Naive thymus-derived CD4-positive, alpha-beta T cell (primary cell): ENCODE measurements around the gene NEU2. TPM values are rescaled to one million over a fixed set of nuclear protein-coding genes. Genes with fewer than 3 reads are reported as not detected.

Experiments used
- ATAC-seq: fragments of 150-1000 bp; cut with Tn5 transposase; 2 replicates; pipeline ENCODE4 v1.10.0; 2021; ENCODE audit warnings: mild to moderate bottlenecking, moderate library complexity
- CTCF ChIA-PET: fragments of 350-600 bp; sonication (Branson Sonifier 250); formaldehyde crosslinking; loops from one replicate; lab custom pipeline; 2021; ENCODE audit warnings: antibody characterized with exemption; lab: Charles Lee
- POLR2A ChIA-PET: fragments of 350-600 bp; sonication (Branson Sonifier 250); formaldehyde crosslinking; loops from one replicate; lab custom pipeline; 2021; ENCODE audit warnings: antibody characterized with exemption, inconsistent platforms; lab: Charles Lee
- DNase-seq, 9 donors: peaks; one replicate each; pipeline versions ENCODE4 v3.0.0 to v3.0.0-alpha.2; 2020 to 2022; ENCODE audit warnings: mixed read lengths in 1 of 9
- H3K27ac ChIP-seq: one replicate; pipeline ENCODE4 v1.7.0; 2013; ENCODE audit warnings: mild to moderate bottlenecking, low read depth, low read length, moderate library complexity
- H3K27me3 ChIP-seq, 2 donors: one replicate each; pipeline ENCODE4 v1.7.0; 2013; ENCODE audit warnings: low read length in 2 of 2, mild to moderate bottlenecking in 2 of 2, moderate library complexity in 2 of 2; ENCODE audit not compliant: control insufficient read depth in 2 of 2, insufficient read depth in 2 of 2
- H3K36me3 ChIP-seq, 3 experiments: 1 replicate in 2 of 3; 2 replicates in 1 of 3; pipeline ENCODE4 v1.7.0; 2013; ENCODE audit warnings: low read length in 3 of 3, mild to moderate bottlenecking in 3 of 3, moderate library complexity in 1 of 3; ENCODE audit not compliant: insufficient read depth in 3 of 3, control insufficient read depth in 2 of 3
- H3K4me1 ChIP-seq, 2 donors: one replicate each; pipeline ENCODE4 v1.7.0; 2013; ENCODE audit warnings: low read length in 2 of 2, mild to moderate bottlenecking in 2 of 2, moderate library complexity in 1 of 2; ENCODE audit not compliant: control insufficient read depth in 2 of 2, insufficient read depth in 2 of 2
- H3K4me3 ChIP-seq: 2 replicates; pipeline ENCODE4 v1.7.0; 2013; ENCODE audit warnings: mild to moderate bottlenecking, low read length
- H3K9me3 ChIP-seq, 3 experiments: 1 replicate in 2 of 3; 2 replicates in 1 of 3; pipeline ENCODE4 v1.7.0; 2013; ENCODE audit warnings: low read length in 3 of 3; ENCODE audit not compliant: control insufficient read depth in 2 of 3
- H3K27ac Mint-ChIP-seq, 9 donors: one replicate each; pipeline ENCODE4 v1.8.0; 2020 to 2022; ENCODE audit warnings: mixed read lengths in 9 of 9, mild to moderate bottlenecking in 8 of 9, moderate library complexity in 5 of 9, inconsistent platforms in 2 of 9
- H3K27me3 Mint-ChIP-seq, 5 donors: one replicate each; pipeline ENCODE4 v1.8.0; 2021 to 2022; ENCODE audit warnings: mixed read lengths in 5 of 5, mild to moderate bottlenecking in 1 of 5
- H3K36me3 Mint-ChIP-seq, 5 donors: one replicate each; pipeline ENCODE4 v1.8.0; 2020 to 2022; ENCODE audit warnings: mixed read lengths in 5 of 5, mild to moderate bottlenecking in 3 of 5, inconsistent platforms in 1 of 5
- H3K4me1 Mint-ChIP-seq, 7 donors: one replicate each; pipeline ENCODE4 v1.8.0; 2020 to 2022; ENCODE audit warnings: mixed read lengths in 7 of 7, mild to moderate bottlenecking in 3 of 7, inconsistent platforms in 1 of 7
- H3K4me3 Mint-ChIP-seq, 10 donors: one replicate each; pipeline ENCODE4 v1.8.0; 2020 to 2022; ENCODE audit warnings: mild to moderate bottlenecking in 10 of 10, mixed read lengths in 10 of 10, moderate library complexity in 6 of 10, inconsistent platforms in 2 of 10
- H3K9me3 Mint-ChIP-seq, 11 donors: one replicate each; pipeline ENCODE4 v1.8.0; 2020 to 2022; ENCODE audit warnings: mixed read lengths in 11 of 11, mild to moderate bottlenecking in 4 of 11, inconsistent platforms in 1 of 11, moderate library complexity in 1 of 11
- intact Hi-C, 2 donors: fragments of 100-400 bp; cut with micrococcal nuclease; formaldehyde crosslinking; loops; one replicate each; pipeline ENCODE4 v1.15.1; 2023
- polyA plus RNA-seq, 2 donors: library from polyadenylated mRNA; unstranded; fragments of 300-500 nt; fragmentation: Illumina TruSeq; gene quantifications; one replicate each; pipeline ENCODE4 v1.2.3, GENCODE V29; 2021
- total RNA-seq, 6 experiments: library from RNA in 5 of 6; stranded (reverse) in 5 of 6; gene quantifications; 1 replicate in 5 of 6; 2 replicates in 1 of 6; pipeline ENCODE4 v1.2.3 and lab custom pipeline; 2021 to 2026

Gene NEU2
- total and polyA plus RNA-seq, 7 experiments from 2014 or later: not detected

- POLR2A ChIA-PET: no interaction called here
- Mint-ChIP-seq H3K4me1 (no peaks in the 10 kb centered on the region), H3K27me3 (peaks cover 0 to 4% (median 0%) of the 10 kb centered on the region in 5 donors), H3K9me3 (no peaks in the 10 kb centered on the region), H3K4me3 (no peak overlapping the region), H3K36me3 (no peaks in the 10 kb centered on the region), H3K27ac (peak overlapping the region in 1 of 9 donors; percentile 22)
- intact Hi-C loops: no loop called here
- H3K27ac ChIP-seq: no peak overlapping the region
- no peaks in the 10 kb centered on the region for H3K9me3 ChIP-seq
- H3K27me3 ChIP-seq: no peaks in the 10 kb centered on the region
- CTCF ChIA-PET: interaction anchor here (1.6 kb wide), 1 partner anchor 19 kb away, joined by 3 read pairs; no protein-coding TSS in a partner anchor
- H3K36me3 ChIP-seq: no peaks in the 10 kb centered on the region
- no peak overlapping the region for H3K4me3 ChIP-seq
- DNase-seq (no peak), ATAC-seq (no peak)
- no peaks in the 10 kb centered on the region for H3K4me1 ChIP-seq
Measured at GRCh38 chr2:233033672-233034071, 1.2 kb downstream of the NEU2 start.

- Histone ChIP-seq H3K27ac (no peak overlapping the region), H3K4me3 (no peak overlapping the region), H3K27me3 (no peaks in the 10 kb centered on the region), H3K9me3 (no peaks in the 10 kb centered on the region), H3K4me1 (no peaks in the 10 kb centered on the region), H3K36me3 (no peaks in the 10 kb centered on the region)
- Mint-ChIP-seq H3K4me1 (no peaks in the 10 kb centered on the region), H3K27me3 (peaks cover 0 to 2% (median 0%) of the 10 kb centered on the region in 5 donors), H3K4me3 (no peak overlapping the region), H3K27ac (no peak overlapping the region), H3K9me3 (no peaks in the 10 kb centered on the region), H3K36me3 (no peaks in the 10 kb centered on the region)
- POLR2A ChIA-PET: no interaction called here
- intact Hi-C loops: no loop called here
- ATAC-seq: no peak
- no peak for DNase-seq
- CTCF ChIA-PET: interaction anchor here (0.6 to 1.6 kb wide), 2 partner anchors 19 to 54 kb away, joined by 3 to 4 read pairs; no protein-coding TSS in a partner anchor
Measured at GRCh38 chr2:233034091-233034882, 1.8 kb downstream of the NEU2 start.

- no peak overlapping the region for H3K27ac Mint-ChIP-seq
- DNase-seq: no peak
- H3K27me3 ChIP-seq: no peaks in the 10 kb centered on the region
- no peaks in the 10 kb centered on the region for H3K9me3 ChIP-seq
- no peak overlapping the region for H3K4me3 ChIP-seq
- H3K36me3 Mint-ChIP-seq: no peaks in the 10 kb centered on the region
- H3K36me3 ChIP-seq: no peaks in the 10 kb centered on the region
- no peaks in the 10 kb centered on the region for H3K27me3 Mint-ChIP-seq
- ChIA-PET CTCF (no interaction called here), POLR2A (interaction anchor here (0.5 kb wide), 1 partner anchor 122 kb away, joined by 3 read pairs; no protein-coding TSS in a partner anchor)
- no peak overlapping the region for H3K27ac ChIP-seq
- H3K9me3 Mint-ChIP-seq: no peaks in the 10 kb centered on the region
- intact Hi-C loops: no loop called here
- ATAC-seq: no peak
- H3K4me3 Mint-ChIP-seq: no peak overlapping the region
- H3K4me1 ChIP-seq: no peaks in the 10 kb centered on the region
- H3K4me1 Mint-ChIP-seq: no peaks in the 10 kb centered on the region
Measured at GRCh38 chr2:233035426-233036161, 3.1 kb downstream of the NEU2 start.

GRCh38 chr2:233036162-233036838 is 3.8 kb downstream of the NEU2 start:
- Histone ChIP-seq H3K27me3 (no peaks in the 10 kb centered on the region), H3K4me3 (no peak overlapping the region), H3K36me3 (no peaks in the 10 kb centered on the region), H3K4me1 (no peaks in the 10 kb centered on the region), H3K27ac (no peak overlapping the region), H3K9me3 (no peaks in the 10 kb centered on the region)
- ChIA-PET CTCF (no interaction called here), POLR2A (no interaction called here)
- ATAC-seq (no peak), DNase-seq (no peak)
- Mint-ChIP-seq H3K27ac (peak overlapping the region in 1 of 9 donors; percentile 52), H3K36me3 (no peaks in the 10 kb centered on the region), H3K9me3 (no peaks in the 10 kb centered on the region), H3K4me1 (no peaks in the 10 kb centered on the region), H3K27me3 (peaks cover 0 to 2% (median 0%) of the 10 kb centered on the region in 5 donors), H3K4me3 (no peak overlapping the region)
- intact Hi-C loops: no loop called here

- intact Hi-C loops: no loop called here
- no peaks in the 10 kb centered on the region for H3K4me1 Mint-ChIP-seq
- no peak overlapping the region for H3K4me3 ChIP-seq
- H3K4me1 ChIP-seq: no peaks in the 10 kb centered on the region
- H3K27ac ChIP-seq: no peak overlapping the region
- H3K36me3 Mint-ChIP-seq: no peaks in the 10 kb centered on the region
- CTCF ChIA-PET: no interaction called here
- no peaks in the 10 kb centered on the region for H3K36me3 ChIP-seq
- H3K9me3 Mint-ChIP-seq: no peaks in the 10 kb centered on the region
- no peaks in the 10 kb centered on the region for H3K9me3 ChIP-seq
- peaks cover 0 to 2% (median 0%) of the 10 kb centered on the region in 5 donors for H3K27me3 Mint-ChIP-seq
- no peak overlapping the region for H3K27ac Mint-ChIP-seq
- no peak overlapping the region for H3K4me3 Mint-ChIP-seq
- POLR2A ChIA-PET: no interaction called here
- ATAC-seq (no peak), DNase-seq (no peak)
- no peaks in the 10 kb centered on the region for H3K27me3 ChIP-seq
Measured at GRCh38 chr2:233037078-233037477, 4.6 kb downstream of the NEU2 start.

- Mint-ChIP-seq H3K9me3 (no peaks in the 10 kb centered on the region), H3K27ac (no peak overlapping the region), H3K4me3 (no peak overlapping the region), H3K27me3 (peaks cover 0 to 7% (median 0%) of the 10 kb centered on the region in 5 donors), H3K4me1 (peaks cover 0 to 4% (median 0%) of the 10 kb centered on the region in 7 donors), H3K36me3 (no peaks in the 10 kb centered on the region)
- no peaks in the 10 kb centered on the region for H3K36me3 ChIP-seq
- intact Hi-C loops: no loop called here
- no peak overlapping the region for H3K27ac ChIP-seq
- H3K9me3 ChIP-seq: no peaks in the 10 kb centered on the region
- CTCF ChIA-PET: no interaction called here
- no peaks in the 10 kb centered on the region for H3K27me3 ChIP-seq
- no peak overlapping the region for H3K4me3 ChIP-seq
- POLR2A ChIA-PET: no interaction called here
- ATAC-seq: no peak
- no peak for DNase-seq
- H3K4me1 ChIP-seq: no peaks in the 10 kb centered on the region
Measured at GRCh38 chr2:233039212-233039845, 6.9 kb downstream of the NEU2 start.
